Measurements from ENCODE around the gene STOM. TPM values are rescaled to one million over a fixed set of nuclear protein-coding genes. Genes with fewer than 3 reads are reported as not detected.

Gene STOM
- total RNA-seq, 4 donors from 2014 or later, result 60.0 to 89.5 (median 76.3) TPM

DNA sequence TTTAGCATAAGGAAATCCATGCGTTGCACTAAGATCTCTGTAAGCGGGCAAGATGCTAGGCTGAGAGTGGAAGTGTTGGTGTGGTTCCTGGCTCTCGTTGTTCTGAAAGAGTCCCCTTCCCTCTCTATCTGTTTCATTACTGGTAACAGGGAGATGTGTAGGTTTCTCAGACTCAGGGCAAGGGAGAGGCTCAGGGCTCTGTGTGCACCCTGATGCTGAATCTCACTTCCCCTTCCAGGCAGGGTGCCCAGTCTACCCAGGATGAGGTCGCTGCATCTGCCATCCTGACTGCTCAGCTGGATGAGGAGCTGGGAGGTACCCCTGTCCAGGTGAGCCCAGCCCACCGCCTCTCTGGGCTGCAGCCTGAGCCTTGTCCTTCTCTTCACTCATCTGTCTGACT is 45.7 kb downstream of the STOM start:
- no peak for DNase-seq
- intact Hi-C loops (cut with DNase I; ENCODE audit: low total_unique reads) (no loop called here), in situ Hi-C loops (cut with MboI; ENCODE audit: low sequenced_read_pairs in 4 of 4) (loop anchor here (5.0 to 25.0 kb wide), 4 partner anchors 50 to 112 kb away; partner anchors contain the start of genes STOM (in 2 of the 4) and RAB14 (in 1 of the 4))
- Histone ChIP-seq H3K27me3 (no peaks in the 10 kb centered on the region), H3K36me3 (peaks cover 0 to 72% of the 10 kb centered on the region in 2 donors), H3K4me3 (no peak overlapping the region), H3K27ac (peak overlapping the region; percentile 88 to 91 (median 88)), H3K9me3 (no peaks in the 10 kb centered on the region), H3K4me1 (peaks cover 29 to 33% of the 10 kb centered on the region in 2 donors)
- no peak for ATAC-seq
- TF ChIP-seq POLR2A (IDR thresholded peaks at IDR 0.05), result no peak
- TF ChIP-seq, protein P1, sequence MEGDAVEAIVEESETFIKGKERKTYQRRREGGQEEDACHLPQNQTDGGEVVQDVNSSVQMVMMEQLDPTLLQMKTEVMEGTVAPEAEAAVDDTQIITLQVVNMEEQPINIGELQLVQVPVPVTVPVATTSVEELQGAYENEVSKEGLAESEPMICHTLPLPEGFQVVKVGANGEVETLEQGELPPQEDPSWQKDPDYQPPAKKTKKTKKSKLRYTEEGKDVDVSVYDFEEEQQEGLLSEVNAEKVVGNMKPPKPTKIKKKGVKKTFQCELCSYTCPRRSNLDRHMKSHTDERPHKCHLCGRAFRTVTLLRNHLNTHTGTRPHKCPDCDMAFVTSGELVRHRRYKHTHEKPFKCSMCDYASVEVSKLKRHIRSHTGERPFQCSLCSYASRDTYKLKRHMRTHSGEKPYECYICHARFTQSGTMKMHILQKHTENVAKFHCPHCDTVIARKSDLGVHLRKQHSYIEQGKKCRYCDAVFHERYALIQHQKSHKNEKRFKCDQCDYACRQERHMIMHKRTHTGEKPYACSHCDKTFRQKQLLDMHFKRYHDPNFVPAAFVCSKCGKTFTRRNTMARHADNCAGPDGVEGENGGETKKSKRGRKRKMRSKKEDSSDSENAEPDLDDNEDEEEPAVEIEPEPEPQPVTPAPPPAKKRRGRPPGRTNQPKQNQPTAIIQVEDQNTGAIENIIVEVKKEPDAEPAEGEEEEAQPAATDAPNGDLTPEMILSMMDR (IDR thresholded peaks at IDR 0.05 in 4 of 5, conservative IDR thresholded peaks at IDR 0.05 in 1 of 5), result no peak

DNA sequence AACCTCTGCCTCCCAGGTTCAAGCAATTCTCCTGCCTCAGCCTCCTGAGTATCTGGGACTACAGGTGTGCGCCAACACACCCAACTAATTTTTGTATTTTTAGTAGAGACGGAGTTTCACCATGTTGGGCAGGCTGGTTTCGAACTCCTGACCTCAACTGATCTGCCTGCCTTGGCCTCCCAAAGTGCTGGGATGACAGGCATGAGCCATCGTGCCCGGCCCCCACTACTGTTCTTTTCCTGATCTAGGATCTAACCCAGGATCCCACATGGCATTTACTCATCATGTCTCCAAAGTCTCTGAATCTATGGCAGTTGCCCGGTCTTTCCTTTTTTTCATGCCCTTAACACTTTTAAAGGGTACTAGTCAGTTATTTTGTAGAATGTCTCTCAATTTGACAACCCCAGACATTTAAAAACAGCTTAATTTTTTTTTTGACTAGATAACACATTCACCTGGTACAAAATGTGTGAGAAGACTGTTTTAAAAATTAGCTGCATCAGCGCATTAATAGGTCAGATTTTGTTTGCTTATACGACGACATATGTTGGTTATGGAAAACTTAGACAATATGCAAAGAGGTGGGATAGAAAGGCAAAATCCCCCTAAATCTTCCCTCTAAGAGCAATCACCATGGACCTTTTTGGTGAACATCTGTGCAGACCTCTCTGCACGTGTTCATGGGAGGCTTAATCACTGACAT is 46.5 kb downstream of the STOM start:
- DNase-seq (no peak), ATAC-seq (no peak)
- H3K36me3 ChIP-seq, result peaks cover 0 to 71% of the 10 kb centered on the region in 2 donors
- H3K9me3 ChIP-seq, result no peaks in the 10 kb centered on the region
- TF ChIP-seq POLR2A (IDR thresholded peaks at IDR 0.05), result no peak
- TF ChIP-seq, protein P1 (IDR thresholded peaks at IDR 0.05 in 4 of 5, conservative IDR thresholded peaks at IDR 0.05 in 1 of 5), result no peak
- peak overlapping the region; percentile 88 to 91 (median 88) for H3K27ac ChIP-seq
- peaks cover 29 to 33% of the 10 kb centered on the region in 2 donors for H3K4me1 ChIP-seq
- no peaks in the 10 kb centered on the region for H3K27me3 ChIP-seq
- no peak overlapping the region for H3K4me3 ChIP-seq
- intact Hi-C loops (cut with DNase I; ENCODE audit: low total_unique reads), result no loop called here
- in situ Hi-C loops (cut with MboI; ENCODE audit: low sequenced_read_pairs in 4 of 4), result loop anchor here (5.0 to 25.0 kb wide), 4 partner anchors 51 to 111 kb away; partner anchors contain the start of genes STOM (in 2 of the 4) and RAB14 (in 1 of the 4)

DNA sequence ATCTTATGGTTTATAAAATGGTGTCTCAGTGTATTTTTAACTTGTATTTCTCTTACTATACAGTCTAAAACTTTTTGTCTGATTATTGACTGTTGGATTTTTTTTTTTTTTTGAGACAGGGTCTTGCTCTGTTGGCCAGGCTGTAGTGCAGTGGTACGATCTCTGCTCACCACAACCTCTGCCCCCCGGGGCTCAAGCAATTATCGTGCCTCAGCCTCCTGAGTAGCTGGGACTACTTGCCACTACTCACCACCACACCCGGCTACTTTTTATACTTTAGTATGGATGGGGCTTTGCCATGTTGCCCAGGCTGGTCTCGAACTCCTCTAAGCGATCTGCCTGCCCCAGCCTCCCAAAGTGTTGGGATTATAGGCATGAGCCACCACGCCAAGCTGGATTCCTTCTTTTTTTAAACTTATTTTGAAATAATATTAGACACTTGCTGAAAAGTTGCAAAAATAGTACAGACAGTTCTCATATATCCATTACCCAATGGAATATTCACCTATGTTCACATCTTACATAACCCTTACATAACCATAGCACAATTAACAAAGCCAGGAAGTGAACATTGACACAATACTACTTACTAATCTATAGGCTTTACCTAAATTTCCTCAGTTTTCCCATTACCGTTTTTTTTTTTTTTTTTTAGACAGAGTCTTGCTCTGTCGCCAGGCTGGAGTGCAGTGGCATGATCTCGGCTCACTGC is 47.2 kb downstream of the STOM start:
- DNase-seq (no peak), ATAC-seq (no peak)
- TF ChIP-seq, protein P1 (IDR thresholded peaks at IDR 0.05 in 4 of 5, conservative IDR thresholded peaks at IDR 0.05 in 1 of 5), result no peak
- Histone ChIP-seq H3K4me3 (no peak overlapping the region), H3K36me3 (peaks cover 0 to 71% of the 10 kb centered on the region in 2 donors), H3K27me3 (no peaks in the 10 kb centered on the region), H3K9me3 (no peaks in the 10 kb centered on the region), H3K27ac (peak overlapping the region; percentile 88 to 91 (median 88)), H3K4me1 (peaks cover 29 to 36% of the 10 kb centered on the region in 2 donors)
- intact Hi-C loops (cut with DNase I; ENCODE audit: low total_unique reads) (no loop called here), in situ Hi-C loops (cut with MboI; ENCODE audit: low sequenced_read_pairs in 4 of 4) (loop anchor here (5.0 to 25.0 kb wide), 4 partner anchors 52 to 111 kb away; partner anchors contain the start of genes STOM (in 2 of the 4) and RAB14 (in 1 of the 4))

DNA sequence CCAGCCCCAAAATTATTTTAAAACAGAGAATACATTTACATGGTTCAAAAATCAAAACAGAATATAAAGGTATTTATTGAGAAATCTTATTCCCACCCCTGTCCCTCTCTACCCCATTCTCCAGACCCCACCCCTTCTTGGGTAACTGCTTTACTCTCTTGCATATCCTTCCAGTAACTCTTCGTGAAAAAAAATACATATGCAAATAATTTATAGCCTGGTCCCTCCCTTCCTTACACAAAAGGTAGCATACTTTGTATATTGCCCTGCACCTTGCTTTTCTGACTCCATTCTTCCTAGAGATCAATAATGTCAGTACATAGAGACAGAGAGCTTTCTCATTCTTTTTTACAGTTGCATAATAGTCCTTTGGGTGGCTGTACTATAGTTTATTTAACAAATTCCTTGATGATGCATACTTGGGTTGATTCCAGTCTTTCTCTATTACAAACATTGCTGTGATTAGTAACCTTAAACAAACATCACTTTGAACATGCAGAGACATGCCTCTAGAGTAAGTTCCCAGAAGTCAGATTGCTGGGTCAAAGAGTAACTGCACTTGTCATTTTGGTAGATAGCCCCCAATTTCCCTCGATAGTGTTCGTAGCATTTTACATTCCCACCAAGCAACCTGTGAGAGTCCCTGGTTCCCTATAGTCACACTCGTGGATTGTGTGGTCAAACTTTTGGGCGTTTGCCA is 47.9 kb downstream of the STOM start:
- in situ Hi-C loops (cut with MboI; ENCODE audit: low sequenced_read_pairs in 4 of 4), result loop anchor here (5.0 to 25.0 kb wide), 4 partner anchors 53 to 110 kb away; partner anchors contain the start of genes STOM (in 2 of the 4) and RAB14 (in 1 of the 4)
- Histone ChIP-seq H3K27ac (peak overlapping the region; percentile 88 to 91 (median 88)), H3K4me1 (peaks cover 27 to 37% of the 10 kb centered on the region in 2 donors), H3K36me3 (peaks cover 0 to 71% of the 10 kb centered on the region in 2 donors), H3K9me3 (no peaks in the 10 kb centered on the region), H3K4me3 (no peak overlapping the region), H3K27me3 (no peaks in the 10 kb centered on the region)
- DNase-seq (no peak), ATAC-seq (no peak)
- intact Hi-C loops (cut with DNase I; ENCODE audit: low total_unique reads), result no loop called here
- TF ChIP-seq, protein P1 (IDR thresholded peaks at IDR 0.05 in 4 of 5, conservative IDR thresholded peaks at IDR 0.05 in 1 of 5), result no peak
